SU-DHL-6 (cell line): ENCODE measurements around the gene TNFRSF18.

Source experiments
- H2AFZ ChIP-seq: fragments of 200-600 bp; sonication (generic); 2 replicates; pipeline ENCODE4 v1.6.1; 2014; ENCODE audit warnings: low read depth, mild to moderate bottlenecking, moderate library complexity, mixed read lengths, antibody characterized with exemption, low read length; ENCODE audit not compliant: severe bottlenecking
- H3F3A ChIP-seq: fragments of 200-600 bp; shearing (Covaris generic); 2 replicates; pipeline ENCODE4 v1.6.0; 2016; ENCODE audit warnings: antibody characterized with exemption, mild to moderate bottlenecking; ENCODE audit not compliant: insufficient read depth
- H3K27ac ChIP-seq: fragments of 200-600 bp; sonication (generic); 2 replicates; pipeline ENCODE4 v1.5.1; 2016; ENCODE audit warnings: low read depth, mild to moderate bottlenecking, low read length, moderate library complexity, mixed read lengths
- H3K27me3 ChIP-seq: fragments of 200-600 bp; sonication (generic), shearing (Covaris generic); 2 replicates; pipeline ENCODE4 v1.6.0; 2014; ENCODE audit warnings: mild to moderate bottlenecking, low read length
- H3K36me3 ChIP-seq: fragments of 200-600 bp; sonication (generic); 2 replicates; pipeline ENCODE4 v1.6.1; 2014; ENCODE audit warnings: mild to moderate bottlenecking, low read length, mixed read lengths
- H3K4me2 ChIP-seq: fragments of 300-600, 200-600 bp; shearing (Covaris generic), sonication (generic); 2 replicates; pipeline ENCODE4 v1.6.0; 2014; ENCODE audit warnings: low read length, low read depth, mild to moderate bottlenecking; ENCODE audit not compliant: poor library complexity, severe bottlenecking
- H3K4me3 ChIP-seq: fragments of 200-600 bp; sonication (generic); 2 replicates; pipeline ENCODE4 v1.5.1; 2014; ENCODE audit warnings: antibody characterized with exemption, low read length, mild to moderate bottlenecking, mixed read lengths; ENCODE audit not compliant: insufficient read depth, poor library complexity, severe bottlenecking
- H3K79me2 ChIP-seq: fragments of 200-600 bp; sonication (generic); 2 replicates; pipeline ENCODE4 v1.6.1; 2014; ENCODE audit warnings: mild to moderate bottlenecking, low read length, moderate library complexity; ENCODE audit not compliant: insufficient read depth
- H3K9ac ChIP-seq: fragments of 200-600 bp; sonication (generic); 2 replicates; pipeline ENCODE4 v1.7.0; 2014; ENCODE audit warnings: mild to moderate bottlenecking, low read length
- H3K9me2 ChIP-seq: fragments of 200-600 bp; sonication (generic); replicated peaks from 2 replicates; pipeline ENCODE4 v1.6.1; 2014; ENCODE audit warnings: low read length; ENCODE audit not compliant: insufficient read depth
- H3K9me3 ChIP-seq: fragments of 200-600 bp; sonication (generic); 2 replicates; pipeline ENCODE4 v1.6.1; 2014; ENCODE audit warnings: low read length, mixed read lengths; ENCODE audit not compliant: insufficient read depth
- H4K20me1 ChIP-seq: fragments of 200-600 bp; sonication (generic); 2 replicates; pipeline ENCODE4 v1.6.1; 2014; ENCODE audit warnings: low read depth, mild to moderate bottlenecking, antibody characterized with exemption, low read length, moderate library complexity, mixed read lengths
- EZH2phosphoT487 ChIP-seq: fragments of 200-600 bp; sonication (generic), shearing (Covaris generic); conservative IDR thresholded peaks from 2 replicates; pipeline ENCODE4 v1.6.1; 2018; ENCODE audit warnings: mild to moderate bottlenecking, antibody characterized with exemption, low read length, moderate library complexity, mixed read lengths
- TF ChIP-seq, protein P1 (sequence below): fragments of 200-600 bp; sonication (generic); IDR thresholded peaks from one replicate; pipeline ENCODE4 v1.5.1; 2017; ENCODE audit warnings: antibody characterized with exemption, mild to moderate bottlenecking, low read length, moderate library complexity; ENCODE audit not compliant: insufficient read depth, poor library complexity, severe bottlenecking

The TNFRSF18 gene

DNA sequence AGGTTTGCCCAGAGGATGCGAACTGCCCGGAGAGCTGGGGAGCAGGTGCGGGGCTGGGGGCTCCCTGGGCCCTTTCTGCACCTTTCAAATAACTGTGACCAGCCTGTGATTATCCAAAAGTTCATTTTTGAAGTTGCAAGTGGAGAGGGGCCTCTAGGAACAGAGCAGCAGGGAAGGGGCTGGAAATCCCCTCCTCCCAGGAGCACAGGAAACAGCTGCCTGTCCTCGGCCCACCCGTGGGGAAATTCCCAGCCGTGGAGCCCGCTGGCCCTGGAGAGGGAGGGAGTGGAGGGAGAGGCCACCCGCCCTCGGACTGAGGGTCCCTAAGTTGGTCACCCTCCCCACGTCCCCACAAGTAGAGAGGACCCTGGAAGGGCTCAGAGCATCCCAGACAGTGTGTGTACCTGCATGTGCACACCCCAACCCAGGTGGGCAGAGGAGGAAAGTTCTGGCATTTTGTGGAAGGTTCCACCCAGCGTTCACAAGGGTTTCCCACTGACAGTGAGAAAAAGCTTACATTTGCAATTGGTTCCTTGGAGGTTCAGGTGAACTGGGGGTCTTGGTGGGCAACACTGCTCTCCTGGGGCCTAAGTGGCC is 8.8 kb upstream of the TNFRSF18 start:
- no peaks in the 10 kb centered on the region for H3K9me2 ChIP-seq
- TF ChIP-seq EZH2phosphoT487: no peak
- TF ChIP-seq, protein P1, sequence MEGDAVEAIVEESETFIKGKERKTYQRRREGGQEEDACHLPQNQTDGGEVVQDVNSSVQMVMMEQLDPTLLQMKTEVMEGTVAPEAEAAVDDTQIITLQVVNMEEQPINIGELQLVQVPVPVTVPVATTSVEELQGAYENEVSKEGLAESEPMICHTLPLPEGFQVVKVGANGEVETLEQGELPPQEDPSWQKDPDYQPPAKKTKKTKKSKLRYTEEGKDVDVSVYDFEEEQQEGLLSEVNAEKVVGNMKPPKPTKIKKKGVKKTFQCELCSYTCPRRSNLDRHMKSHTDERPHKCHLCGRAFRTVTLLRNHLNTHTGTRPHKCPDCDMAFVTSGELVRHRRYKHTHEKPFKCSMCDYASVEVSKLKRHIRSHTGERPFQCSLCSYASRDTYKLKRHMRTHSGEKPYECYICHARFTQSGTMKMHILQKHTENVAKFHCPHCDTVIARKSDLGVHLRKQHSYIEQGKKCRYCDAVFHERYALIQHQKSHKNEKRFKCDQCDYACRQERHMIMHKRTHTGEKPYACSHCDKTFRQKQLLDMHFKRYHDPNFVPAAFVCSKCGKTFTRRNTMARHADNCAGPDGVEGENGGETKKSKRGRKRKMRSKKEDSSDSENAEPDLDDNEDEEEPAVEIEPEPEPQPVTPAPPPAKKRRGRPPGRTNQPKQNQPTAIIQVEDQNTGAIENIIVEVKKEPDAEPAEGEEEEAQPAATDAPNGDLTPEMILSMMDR: no peak
- H4K20me1 ChIP-seq: no peaks in the 10 kb centered on the region
- no peaks in the 10 kb centered on the region for H3K9me3 ChIP-seq
- H3K79me2 ChIP-seq: no peaks in the 10 kb centered on the region
- no peaks in the 10 kb centered on the region for H3F3A ChIP-seq
- no peaks in the 10 kb centered on the region for H3K27me3 ChIP-seq
- H3K36me3 ChIP-seq: no peaks in the 10 kb centered on the region
- no peak overlapping the region for H2AFZ ChIP-seq
- no peak overlapping the region for H3K4me3 ChIP-seq
- H3K4me2 ChIP-seq: no peak overlapping the region
- H3K27ac ChIP-seq: no peak overlapping the region
- no peak overlapping the region for H3K9ac ChIP-seq

DNA sequence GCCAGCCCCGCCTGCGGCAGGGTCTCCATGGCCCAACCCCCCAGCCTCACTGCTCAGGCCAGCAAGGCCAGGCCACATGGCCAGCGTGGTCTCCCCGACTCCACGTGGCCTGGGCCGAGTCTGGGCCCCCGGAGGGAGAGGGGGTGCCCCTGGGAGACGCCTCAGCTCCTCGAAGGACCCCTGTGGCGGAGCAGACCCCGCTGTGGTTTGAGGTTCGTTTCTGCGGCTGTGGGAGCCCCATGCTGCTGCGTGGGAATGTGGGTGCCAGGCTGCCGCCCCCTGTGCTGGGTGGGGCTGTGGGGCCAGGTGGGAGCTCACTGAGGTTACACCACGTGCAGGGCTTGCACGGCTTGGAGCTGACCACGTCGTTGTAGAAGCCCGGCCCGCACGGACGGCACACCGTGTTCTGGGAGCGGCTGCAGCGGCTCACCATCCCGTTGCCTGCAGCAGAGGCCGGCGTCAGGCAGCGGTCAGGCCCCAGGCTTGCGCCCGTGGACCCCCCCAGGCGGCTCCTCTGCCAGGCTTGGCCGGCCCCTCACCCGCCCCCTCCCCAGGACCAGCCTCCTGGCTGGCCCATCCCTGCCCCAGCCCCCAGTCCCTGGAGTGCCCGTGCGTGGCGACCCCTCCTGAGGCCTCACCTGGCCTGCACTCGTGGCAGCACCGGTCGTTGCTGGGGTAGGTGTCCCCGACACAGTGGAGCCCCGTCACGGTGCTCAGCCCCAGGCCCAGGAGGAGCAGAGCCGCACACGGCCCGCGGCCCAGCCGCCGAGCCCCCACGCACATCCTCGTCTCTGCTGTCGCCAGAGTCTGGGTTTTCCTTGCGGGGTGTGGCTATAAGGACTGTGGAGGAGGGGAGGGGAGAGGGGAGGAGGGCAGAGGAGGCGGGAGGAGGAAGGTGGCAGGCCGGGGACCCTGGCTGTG is 7.2 kb upstream of the TNFRSF18 start, which contains the start of gene TNFRSF4:
Gene TNFRSF4 (minus strand): TSS at position 809 of the 921 bp plus-strand sequence. CDS start 26 bp downstream, at position 783.
- Histone ChIP-seq H3K27ac (no peak within 1 kb of the TSS), H3K9me3 (no peaks in the 10 kb centered on the region), H3F3A (no peaks in the 10 kb centered on the region), H2AFZ (no peak within 1 kb of the TSS), H3K4me2 (no peak within 1 kb of the TSS), H3K9me2 (no peaks in the 10 kb centered on the region), H4K20me1 (no peaks in the 10 kb centered on the region), H3K27me3 (no peaks in the 10 kb centered on the region), H3K4me3 (no peak within 1 kb of the TSS), H3K36me3 (no peaks in the 10 kb centered on the region), H3K79me2 (no peaks in the 10 kb centered on the region), H3K9ac (no peak within 1 kb of the TSS)
- no peak for TF ChIP-seq EZH2phosphoT487
- TF ChIP-seq, protein P1: no peak

DNA sequence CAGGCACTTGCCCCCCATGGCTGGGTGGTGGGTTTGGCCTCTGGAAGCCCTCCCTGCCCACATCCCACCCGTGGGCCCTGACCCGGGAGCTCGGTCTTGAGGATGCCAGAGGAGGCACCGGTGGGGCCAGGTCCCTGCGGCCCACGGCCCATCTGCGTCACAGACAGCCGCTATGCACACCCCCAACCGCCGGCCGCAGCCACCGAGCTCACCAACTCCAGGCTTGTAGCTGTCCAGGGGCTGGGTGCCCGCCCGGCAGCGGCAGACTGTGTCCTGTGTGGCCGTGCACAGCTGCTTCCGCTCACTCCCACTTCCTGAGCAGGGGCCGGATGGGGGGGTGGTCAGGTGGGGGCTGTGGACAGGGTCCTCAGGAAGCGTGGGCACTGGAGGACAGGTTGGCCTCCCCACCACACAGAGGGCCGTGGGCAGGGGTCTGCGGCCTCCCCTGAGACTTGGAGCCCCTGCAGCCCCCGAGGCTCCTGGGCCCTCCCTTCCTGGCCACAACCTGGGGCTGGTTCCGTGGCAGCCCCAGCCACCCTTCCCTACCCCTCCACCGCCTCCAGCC is 6.5 kb upstream of the TNFRSF18 start:
- H3K79me2 ChIP-seq: no peaks in the 10 kb centered on the region
- TF ChIP-seq, protein P1: no peak
- no peak for TF ChIP-seq EZH2phosphoT487
- H3K36me3 ChIP-seq: no peaks in the 10 kb centered on the region
- H3K4me2 ChIP-seq: no peak overlapping the region
- H3K9me2 ChIP-seq: no peaks in the 10 kb centered on the region
- H3K9ac ChIP-seq: no peak overlapping the region
- no peak overlapping the region for H3K4me3 ChIP-seq
- H3K27ac ChIP-seq: no peak overlapping the region
- H3F3A ChIP-seq: no peaks in the 10 kb centered on the region
- H2AFZ ChIP-seq: no peak overlapping the region
- H4K20me1 ChIP-seq: no peaks in the 10 kb centered on the region
- no peaks in the 10 kb centered on the region for H3K9me3 ChIP-seq
- H3K27me3 ChIP-seq: no peaks in the 10 kb centered on the region
